Stimulated activated effector memory CD8-positive, alpha-beta T cell treated with anti-CD3 and anti-CD28 coated beads, Interleukin-12 subunit alpha, Interleukin-12 subunit beta, amount 100 ng/mL, for 72 hours (primary cell): Measurements from ENCODE around the gene ATG13.
"Not testable (repeated sequence)": the region's sequence is repeated elsewhere in the genome, so short reads cannot be mapped to it uniquely, and the experiment has no call there.

Experiments used
- ATAC-seq: fragments of 150-1000 bp; cut with Tn5 transposase; 2 replicates; pipeline ENCODE4 v1.10.0; 2021
- DNase-seq, 2 donors: peaks; one replicate each; pipeline ENCODE4 v3.0.0; 2021 to 2022; ENCODE audit warnings: low spot score in 2 of 2
- H3K27ac Mint-ChIP-seq: one replicate; pipeline ENCODE4 v1.8.0; 2022; ENCODE audit warnings: mild to moderate bottlenecking, mixed read lengths
- H3K36me3 Mint-ChIP-seq: one replicate; pipeline ENCODE4 v1.8.0; 2022; ENCODE audit warnings: mild to moderate bottlenecking, mixed read lengths
- H3K4me1 Mint-ChIP-seq: one replicate; pipeline ENCODE4 v1.8.0; 2022; ENCODE audit warnings: mixed read lengths
- H3K4me3 Mint-ChIP-seq: one replicate; pipeline ENCODE4 v1.8.0; 2022; ENCODE audit warnings: mild to moderate bottlenecking, mixed read lengths
- H3K9me3 Mint-ChIP-seq: one replicate; pipeline ENCODE4 v1.8.0; 2022; ENCODE audit warnings: mixed read lengths

Gene ATG13

GRCh38 chr11:46706886-46707285 is 89.5 kb downstream of the ATG13 start:
- H3K4me1 Mint-ChIP-seq: peaks cover 17% of the 10 kb centered on the region
- no peaks in the 10 kb centered on the region for H3K9me3 Mint-ChIP-seq
- no peak for DNase-seq
- peaks cover 69% of the 10 kb centered on the region for H3K36me3 Mint-ChIP-seq
- no peak for ATAC-seq
- H3K4me3 Mint-ChIP-seq: no peak overlapping the region
- H3K27ac Mint-ChIP-seq: peak overlapping the region; percentile 18

GRCh38 chr11:46709351-46709750 is 92.0 kb downstream of the ATG13 start:
- not testable (repeated sequence) for H3K4me3 Mint-ChIP-seq, H3K4me1 Mint-ChIP-seq, H3K9me3 Mint-ChIP-seq, ATAC-seq, DNase-seq, H3K27ac Mint-ChIP-seq
- H3K36me3 Mint-ChIP-seq: peaks cover 46% of the 10 kb centered on the region

- DNase-seq (no peak), ATAC-seq (peak; percentile 26)
- no peak overlapping the region for H3K4me3 Mint-ChIP-seq
- no peaks in the 10 kb centered on the region for H3K4me1 Mint-ChIP-seq
- peak overlapping the region; percentile 45 for H3K27ac Mint-ChIP-seq
- peaks cover 32% of the 10 kb centered on the region for H3K36me3 Mint-ChIP-seq
- H3K9me3 Mint-ChIP-seq: no peaks in the 10 kb centered on the region
These were observed 93.5 kb downstream of the ATG13 start for GRCh38 chr11:46710821-46711269.

- no peaks in the 10 kb centered on the region for H3K9me3 Mint-ChIP-seq
- H3K4me1 Mint-ChIP-seq: no peaks in the 10 kb centered on the region
- peak overlapping the region; percentile 45 for H3K27ac Mint-ChIP-seq
- H3K4me3 Mint-ChIP-seq: no peak overlapping the region
- peaks cover 27% of the 10 kb centered on the region for H3K36me3 Mint-ChIP-seq
- ATAC-seq (no peak), DNase-seq (no peak)
These were observed 94.0 kb downstream of the ATG13 start for GRCh38 chr11:46711303-46711702.

- Mint-ChIP-seq H3K4me1 (no peaks in the 10 kb centered on the region), H3K36me3 (peaks cover 15% of the 10 kb centered on the region), H3K4me3 (no peak overlapping the region), H3K9me3 (no peaks in the 10 kb centered on the region), H3K27ac (no peak overlapping the region)
- ATAC-seq (no peak), DNase-seq (no peak)
These were observed 95.7 kb downstream of the ATG13 start for GRCh38 chr11:46712874-46713576.

- not testable (repeated sequence) for H3K9me3 Mint-ChIP-seq, H3K36me3 Mint-ChIP-seq, ATAC-seq, H3K4me3 Mint-ChIP-seq, H3K4me1 Mint-ChIP-seq, DNase-seq
- H3K27ac Mint-ChIP-seq: peak overlapping the region; percentile 48
These were observed 100.4 kb downstream of the ATG13 start for GRCh38 chr11:46717825-46718154.

- H3K36me3 Mint-ChIP-seq: no peaks in the 10 kb centered on the region
- no peaks in the 10 kb centered on the region for H3K9me3 Mint-ChIP-seq
- peak; percentile 19 for ATAC-seq
- no peak overlapping the region for H3K4me3 Mint-ChIP-seq
- no peaks in the 10 kb centered on the region for H3K4me1 Mint-ChIP-seq
- peak overlapping the region; percentile 48 for H3K27ac Mint-ChIP-seq
- no peak for DNase-seq
These were observed 101.0 kb downstream of the ATG13 start for GRCh38 chr11:46718155-46719019.

- Mint-ChIP-seq H3K4me1 (no peaks in the 10 kb centered on the region), H3K27ac (peak within 1 kb of the TSS; percentile 48), H3K4me3 (no peak within 1 kb of the TSS), H3K9me3 (no peaks in the 10 kb centered on the region), H3K36me3 (no peaks in the 10 kb centered on the region)
- DNase-seq: no peak
- ATAC-seq: peak; percentile 37
These were observed 101.7 kb downstream of the ATG13 start, which contains the start of gene F2 for GRCh38 chr11:46719048-46719542. Gene F2 (plus strand): TSS chr11:46719213. CDS start chr11:46719236, 23 bp downstream.

- H3K36me3 Mint-ChIP-seq: no peaks in the 10 kb centered on the region
- H3K27ac Mint-ChIP-seq: no peak overlapping the region
- H3K4me3 Mint-ChIP-seq: no peak overlapping the region
- H3K9me3 Mint-ChIP-seq: no peaks in the 10 kb centered on the region
- no peaks in the 10 kb centered on the region for H3K4me1 Mint-ChIP-seq
- DNase-seq (no peak), ATAC-seq (peak; percentile 11)
These were observed 102.3 kb downstream of the ATG13 start for GRCh38 chr11:46719543-46720218.

- Mint-ChIP-seq H3K9me3 (no peaks in the 10 kb centered on the region), H3K4me1 (no peaks in the 10 kb centered on the region), H3K27ac (no peak overlapping the region), H3K36me3 (no peaks in the 10 kb centered on the region), H3K4me3 (no peak overlapping the region)
- no peak for DNase-seq
- no peak for ATAC-seq
These were observed 103.9 kb downstream of the ATG13 start for GRCh38 chr11:46721286-46721685.

GRCh38 chr11:46722566-46723358 is 105.4 kb downstream of the ATG13 start:
- H3K9me3 Mint-ChIP-seq: no peaks in the 10 kb centered on the region
- H3K27ac Mint-ChIP-seq: no peak overlapping the region
- no peaks in the 10 kb centered on the region for H3K4me1 Mint-ChIP-seq
- DNase-seq: no peak
- H3K36me3 Mint-ChIP-seq: no peaks in the 10 kb centered on the region
- no peak for ATAC-seq
- no peak overlapping the region for H3K4me3 Mint-ChIP-seq

GRCh38 chr11:46723359-46723680 is 106.0 kb downstream of the ATG13 start:
- no peak for DNase-seq
- no peaks in the 10 kb centered on the region for H3K9me3 Mint-ChIP-seq
- H3K36me3 Mint-ChIP-seq: no peaks in the 10 kb centered on the region
- H3K27ac Mint-ChIP-seq: no peak overlapping the region
- ATAC-seq: no peak
- no peaks in the 10 kb centered on the region for H3K4me1 Mint-ChIP-seq
- no peak overlapping the region for H3K4me3 Mint-ChIP-seq

GRCh38 chr11:46724088-46724487 is 106.7 kb downstream of the ATG13 start:
- DNase-seq (no peak), ATAC-seq (no peak)
- Mint-ChIP-seq H3K36me3 (no peaks in the 10 kb centered on the region), H3K4me3 (no peak overlapping the region), H3K4me1 (no peaks in the 10 kb centered on the region), H3K27ac (no peak overlapping the region), H3K9me3 (no peaks in the 10 kb centered on the region)
